GM19239 (cell line): ENCODE results near the gene PLXNC1.

Source experiments
- DNase-seq: peaks from one replicate; pipeline ENCODE4 v3.0.0; 2011; ENCODE audit warnings: low spot score; ENCODE audit not compliant: insufficient read length
- FAIRE-seq: peaks from 2 replicates; lab custom pipeline; 2011; peaks lifted over from hg19 to GRCh38; lab: Jason Lieb, UNC

The PLXNC1 gene

DNA sequence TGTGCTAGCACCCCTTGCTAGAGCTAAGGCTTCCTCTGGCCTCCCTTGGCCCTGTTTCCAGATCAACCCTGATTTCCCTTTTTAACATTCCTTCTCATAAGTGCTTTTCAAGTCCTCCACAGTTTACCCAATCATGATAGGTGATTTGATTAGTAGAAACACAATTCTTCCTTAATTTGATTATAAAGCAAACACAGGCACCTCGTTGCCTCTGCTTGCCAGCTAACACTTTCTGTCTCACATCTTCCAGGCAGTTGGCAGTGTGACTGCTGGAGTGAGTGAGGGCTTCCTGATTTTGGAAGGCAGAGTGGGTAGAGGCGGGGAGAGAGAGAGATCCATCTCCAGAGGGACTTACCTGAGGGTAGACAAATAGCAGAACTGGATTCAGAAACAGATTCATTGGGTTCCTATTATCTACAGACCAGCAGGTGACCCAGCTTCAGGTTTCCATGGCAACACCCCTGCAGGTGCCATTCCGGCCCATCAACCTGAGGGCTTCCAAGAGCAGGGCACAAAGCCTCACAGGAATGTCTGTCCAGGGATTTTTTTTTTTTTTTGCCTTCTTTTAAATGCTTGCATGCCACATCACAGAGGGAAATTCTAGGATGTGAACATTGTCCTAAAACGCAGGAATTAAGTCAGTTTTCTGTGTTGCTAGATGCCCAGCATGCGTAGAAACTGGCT, 77.7 kb downstream of the PLXNC1 start:
- FAIRE-seq: no peak
- no peak for DNase-seq

DNA sequence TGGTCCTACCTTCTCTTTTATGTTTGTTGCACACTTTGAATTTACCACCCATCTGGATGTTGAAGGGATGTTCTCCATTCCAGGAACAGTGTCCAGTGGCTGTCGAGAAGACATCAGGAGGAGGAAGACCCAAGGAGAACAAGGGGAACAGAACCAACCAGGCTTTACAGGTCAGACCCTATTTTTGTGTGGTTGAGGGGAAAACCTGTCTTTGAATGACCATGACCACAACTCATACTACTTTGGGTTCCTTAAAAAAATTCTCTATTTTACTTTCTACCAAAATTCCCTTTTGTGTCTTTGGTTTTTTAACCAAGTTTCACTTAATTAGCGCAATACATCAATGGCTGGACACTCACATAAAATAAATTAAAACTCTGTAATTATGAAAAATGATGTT, 78.7 kb downstream of the PLXNC1 start:
- DNase-seq: no peak
- peak; percentile 87 for FAIRE-seq

DNA sequence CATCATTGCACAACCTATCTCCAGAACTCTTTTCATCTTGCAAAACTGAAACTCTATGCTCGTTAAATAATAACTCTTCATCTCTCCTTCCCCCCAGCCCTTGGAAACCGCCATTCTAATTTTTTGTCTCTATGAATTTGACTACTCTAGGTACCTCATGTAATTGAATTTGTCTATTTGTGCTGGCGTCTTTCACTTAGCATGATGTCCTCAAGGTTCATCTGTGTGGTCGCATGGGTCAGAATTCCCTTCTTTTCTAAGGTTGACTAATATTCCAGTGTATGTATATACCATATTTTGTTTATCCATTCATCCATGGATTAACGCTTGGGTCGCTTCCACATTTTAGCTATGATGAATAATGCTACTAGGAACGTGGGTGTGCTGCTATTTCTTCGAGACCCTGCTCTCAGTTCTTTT, 80.1 kb downstream of the PLXNC1 start:
- peak; percentile 96 for FAIRE-seq
- DNase-seq: no peak

DNA sequence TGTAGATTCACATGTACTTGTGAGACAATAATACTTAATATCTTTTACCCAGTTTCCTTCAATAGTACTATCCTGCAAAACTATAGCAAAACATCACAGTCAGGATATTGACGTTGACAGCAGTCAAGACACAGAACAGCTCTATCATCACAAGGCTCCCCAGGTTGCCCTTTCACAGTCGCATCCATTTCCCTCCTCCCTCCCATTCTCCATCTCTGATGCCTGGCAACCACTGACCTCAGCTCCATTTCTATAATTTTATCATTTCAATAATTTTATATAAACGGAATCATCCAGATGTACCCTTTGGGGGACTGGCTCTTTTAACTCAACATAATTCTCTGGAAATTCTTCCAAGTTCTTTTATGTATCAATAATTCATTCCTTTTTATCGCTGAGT, 81.5 kb downstream of the PLXNC1 start:
- FAIRE-seq (peak; percentile 33), DNase-seq (no peak)

DNA sequence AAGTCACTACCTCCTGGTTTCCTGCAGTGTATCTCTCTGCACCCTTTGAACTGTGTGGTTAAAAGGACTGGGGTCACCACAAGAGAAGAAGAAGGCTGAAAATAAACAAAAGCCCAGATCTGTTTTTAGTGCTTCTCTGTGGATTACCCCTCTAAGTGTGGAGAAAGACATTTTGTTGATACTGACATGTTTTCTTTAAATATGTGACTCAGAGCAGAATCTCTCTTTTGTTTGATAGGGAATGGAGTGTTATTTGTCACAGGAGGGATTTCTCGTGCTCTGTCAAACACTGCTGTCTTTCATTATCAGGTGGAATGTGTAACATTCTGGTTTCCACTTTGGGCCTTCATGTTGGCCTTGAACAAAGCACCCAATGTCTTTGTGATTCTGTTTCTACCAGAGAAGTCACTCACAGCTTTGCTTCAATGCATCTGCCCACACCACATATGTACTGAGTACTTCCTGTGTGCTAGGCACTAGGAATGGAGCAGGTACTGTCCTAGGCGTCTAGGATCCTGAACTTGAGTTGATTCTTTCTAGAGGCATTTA, 82.1 kb downstream of the PLXNC1 start:
- DNase-seq (no peak), FAIRE-seq (peak; percentile 89)

DNA sequence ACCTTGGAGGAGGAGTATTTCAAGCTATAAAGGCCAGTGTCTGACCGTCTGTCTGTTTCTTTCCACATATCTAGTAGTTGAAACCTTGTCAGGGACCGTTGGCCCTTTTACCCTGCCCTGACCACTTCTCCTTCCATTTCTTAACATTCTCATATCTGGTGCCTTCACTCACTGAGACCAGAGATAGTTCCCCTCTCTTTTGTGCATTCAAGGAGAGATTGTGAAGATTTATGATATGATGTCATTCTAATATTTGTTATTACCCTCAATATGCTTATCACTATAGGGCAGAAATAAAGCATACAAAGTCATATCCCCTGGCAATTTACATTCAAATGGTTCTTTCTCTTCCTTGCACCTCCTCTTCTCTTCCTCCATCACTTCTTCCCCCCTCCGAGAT, 83.3 kb downstream of the PLXNC1 start:
- DNase-seq: no peak
- no peak for FAIRE-seq

DNA sequence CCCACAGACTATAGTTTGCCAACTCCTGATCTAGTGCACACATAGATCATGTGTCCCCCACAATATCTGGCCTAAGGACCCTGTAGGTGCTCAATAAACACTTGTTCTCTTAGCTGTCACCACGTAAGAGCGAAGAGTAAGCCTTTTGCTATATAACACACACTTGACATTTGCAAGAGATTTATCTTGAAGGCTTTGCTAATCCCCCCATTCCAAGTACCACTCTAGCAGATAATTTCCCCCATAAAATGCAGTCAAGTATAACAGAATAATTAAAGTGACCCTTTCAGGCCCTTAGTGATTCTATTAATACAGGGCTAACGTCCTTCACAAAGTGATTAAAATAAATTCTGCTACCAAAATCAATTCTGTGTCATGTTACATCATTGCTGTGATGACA, 87.5 kb downstream of the PLXNC1 start:
- no peak for DNase-seq
- FAIRE-seq: no peak

DNA sequence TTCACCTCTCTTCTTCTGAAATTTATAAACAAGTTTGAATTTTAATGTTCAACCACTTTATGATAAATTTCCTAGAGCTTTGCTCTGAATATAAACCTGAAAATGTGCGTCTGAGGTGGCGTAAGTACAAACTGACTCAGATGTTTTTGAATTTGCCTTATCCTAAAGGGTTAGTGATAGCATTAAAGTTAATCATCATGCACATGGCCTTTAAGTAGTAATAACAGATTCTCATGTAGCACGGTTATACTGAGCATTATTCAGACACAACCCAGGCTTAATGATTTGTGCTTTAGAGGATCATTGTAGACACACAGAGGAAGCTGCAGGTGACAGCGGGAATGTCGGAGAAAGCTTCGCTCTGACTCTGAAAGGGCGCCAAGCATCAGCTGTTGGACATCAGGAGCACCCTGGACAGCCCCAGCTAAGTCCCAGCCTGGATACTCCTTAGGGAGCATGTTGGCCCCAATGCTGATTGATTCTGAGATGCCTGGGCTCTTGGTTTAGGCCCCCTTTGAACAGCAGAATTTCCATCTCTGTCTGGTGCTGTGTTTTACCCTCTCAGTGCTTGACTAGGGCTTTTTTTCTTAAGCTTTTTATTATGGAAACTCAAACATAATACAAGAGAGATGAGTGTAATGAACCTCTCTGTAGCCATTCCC, 91.1 kb downstream of the PLXNC1 start:
- peak; percentile 47 for FAIRE-seq

DNA sequence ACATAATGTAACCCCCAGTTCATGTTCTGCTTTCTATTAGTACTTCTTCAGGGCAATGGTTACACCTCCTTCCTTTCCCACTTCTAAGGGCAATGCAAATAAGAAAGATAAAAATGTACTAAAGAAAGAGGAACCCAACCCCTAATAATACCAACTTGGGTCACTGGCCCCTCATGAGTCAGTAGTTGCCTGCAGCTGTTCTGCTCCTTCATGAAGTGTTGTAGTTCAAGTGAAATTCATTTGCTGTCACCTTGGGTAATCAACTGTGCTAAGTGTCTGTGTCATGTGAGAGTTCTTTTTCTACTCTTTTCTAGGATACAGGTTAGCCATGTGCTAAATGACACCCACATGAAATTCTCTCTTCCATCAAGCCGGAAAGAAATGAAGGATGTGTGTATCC, 91.8 kb downstream of the PLXNC1 start:
- no peak for DNase-seq
- FAIRE-seq: no peak

More for the DNA sequence above, 91.1 kb downstream of the PLXNC1 start:
- no peak for DNase-seq

DNA sequence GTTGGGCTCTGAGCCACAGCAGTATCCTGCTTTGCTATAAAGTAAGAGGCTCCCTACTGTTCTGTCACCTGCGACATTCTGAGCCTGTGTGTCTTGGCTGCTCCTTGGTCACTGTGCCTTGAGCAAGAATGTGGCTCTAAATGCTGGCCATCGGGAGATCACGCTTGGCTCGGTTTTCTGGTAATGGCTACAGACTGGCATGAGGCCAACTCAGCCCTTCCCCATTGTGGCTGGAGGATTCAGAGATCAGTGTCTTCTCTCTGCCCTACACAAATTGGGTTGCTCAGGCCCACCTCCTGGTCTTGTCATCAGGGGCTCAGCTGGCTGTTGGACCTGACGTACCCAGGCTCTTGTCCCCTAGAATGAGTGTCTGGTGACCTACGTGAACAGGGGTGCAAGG, 94.5 kb downstream of the PLXNC1 start:
- DNase-seq: no peak
- no peak for FAIRE-seq

DNA sequence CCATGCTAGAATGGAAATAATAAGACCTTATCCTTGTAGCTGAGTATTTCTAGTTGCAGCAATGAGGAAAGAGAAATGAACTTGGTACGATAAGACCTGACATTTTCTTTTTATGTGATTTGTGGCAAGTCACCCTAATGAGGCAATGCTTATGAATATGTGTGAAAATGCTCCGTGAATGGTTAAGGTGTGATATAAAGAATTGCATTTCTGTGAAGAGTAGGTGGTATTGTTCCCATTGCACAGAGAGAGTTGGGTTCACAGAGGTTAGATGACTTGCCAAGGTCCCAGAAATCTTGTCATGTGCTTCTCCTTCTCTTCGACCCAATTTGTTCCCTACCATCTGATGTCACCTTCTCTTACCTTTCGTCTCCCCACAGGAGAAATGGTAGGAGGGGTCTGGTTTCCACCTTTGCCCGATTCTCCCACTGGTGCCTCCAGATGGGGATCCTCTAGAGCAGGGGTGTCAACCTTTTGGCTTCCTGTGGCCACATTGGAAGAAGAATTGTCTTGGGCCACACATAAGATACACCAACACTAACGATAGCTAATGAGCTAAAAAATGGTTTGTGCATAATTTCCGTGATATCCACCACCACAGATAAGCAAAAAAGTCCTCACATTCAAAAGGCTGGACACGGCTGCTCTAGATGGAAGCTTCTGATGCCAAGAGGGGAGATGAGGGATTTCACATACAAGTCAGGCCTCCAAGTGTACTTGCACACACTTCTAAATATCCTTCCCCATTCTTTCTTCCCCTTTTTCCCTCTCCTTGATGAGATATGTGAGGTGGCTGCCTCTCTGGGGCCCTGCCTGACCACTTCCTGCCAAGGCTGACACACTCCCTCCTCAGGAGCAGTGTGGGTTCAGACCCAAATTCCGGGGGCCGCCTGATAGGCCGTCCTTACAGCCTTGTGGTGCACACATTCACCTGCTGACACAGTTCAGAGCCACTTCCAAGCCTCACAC, 96.1 kb downstream of the PLXNC1 start:
- DNase-seq (peak; percentile 46), FAIRE-seq (peak; percentile 96)

DNA sequence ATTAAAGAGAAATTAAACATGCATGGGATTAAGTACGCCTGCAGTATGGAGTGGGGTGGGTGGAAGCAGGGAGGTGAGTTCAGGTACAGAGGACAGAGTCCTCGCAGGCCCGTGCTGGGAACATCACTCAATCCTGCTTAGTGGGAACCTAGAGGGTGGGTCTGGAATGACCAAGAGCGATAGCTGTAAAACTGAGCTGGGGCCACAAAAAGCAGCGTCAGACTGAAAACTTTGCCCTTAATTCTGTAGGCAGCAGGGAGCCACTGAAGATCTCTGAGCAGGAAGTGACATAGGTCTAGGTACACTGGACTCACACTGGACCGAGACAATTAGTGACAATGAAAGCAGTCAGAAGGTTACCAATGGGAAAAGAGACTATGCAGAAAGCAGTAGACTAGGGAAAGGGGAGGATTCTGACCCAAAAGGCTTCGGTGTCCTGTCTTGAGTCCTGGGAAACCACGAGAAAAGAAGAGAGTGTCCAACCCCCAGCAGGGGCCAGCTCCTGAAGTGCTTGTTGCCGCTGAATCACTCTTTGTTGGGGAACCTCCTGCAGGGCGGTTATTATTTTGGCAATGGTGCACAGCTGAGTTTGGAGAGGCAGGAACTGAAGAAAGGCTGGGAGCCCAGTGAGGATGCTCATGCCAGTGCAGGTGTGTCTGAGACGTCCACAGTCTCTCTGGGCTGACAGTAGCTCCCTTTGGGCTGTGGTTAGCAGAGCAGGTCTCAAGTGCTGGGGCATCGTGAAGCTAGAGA, 97.4 kb downstream of the PLXNC1 start:
- no peak for FAIRE-seq

DNA sequence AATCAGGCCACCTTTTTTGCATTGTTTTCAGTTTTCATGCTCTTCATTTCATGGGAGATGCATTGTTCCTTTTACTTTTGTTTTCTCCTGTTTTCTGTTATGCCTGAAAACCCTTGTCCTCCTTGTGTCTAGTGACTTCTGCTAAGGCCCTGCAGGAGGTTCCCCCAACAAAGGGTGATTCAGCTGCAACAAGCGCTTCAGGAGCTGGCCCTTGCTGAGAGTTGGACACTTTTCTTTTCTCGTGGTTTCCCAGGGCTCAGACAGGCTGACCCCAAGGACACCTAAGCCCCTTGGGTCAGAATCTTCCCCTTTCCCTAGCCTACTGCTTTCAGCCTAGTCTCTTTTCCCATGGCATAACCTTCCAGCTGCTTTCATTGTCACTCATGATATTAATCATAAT, 98.9 kb downstream of the PLXNC1 start:
- DNase-seq (no peak), FAIRE-seq (no peak)

More for the DNA sequence above, 97.4 kb downstream of the PLXNC1 start:
- no peak for DNase-seq

DNA sequence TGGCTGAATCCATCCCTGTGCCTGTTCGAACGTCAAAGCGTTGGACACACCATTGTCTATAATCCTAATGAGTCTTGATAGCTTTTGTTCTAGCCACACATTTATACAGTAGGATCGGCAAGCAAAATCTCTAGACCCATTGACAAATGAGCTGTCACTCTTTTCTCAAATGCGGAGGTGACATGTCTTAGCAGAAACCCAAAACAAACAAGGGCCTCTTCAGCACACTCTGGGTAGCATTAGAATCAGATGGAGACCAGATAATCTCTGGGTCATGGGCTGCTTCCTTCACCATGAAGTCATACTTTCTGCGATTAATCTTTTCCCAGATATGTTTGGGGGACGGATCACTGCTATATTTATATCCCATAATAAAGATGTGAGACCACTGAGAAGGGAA, 100.2 kb downstream of the PLXNC1 start:
- no peak for FAIRE-seq

DNA sequence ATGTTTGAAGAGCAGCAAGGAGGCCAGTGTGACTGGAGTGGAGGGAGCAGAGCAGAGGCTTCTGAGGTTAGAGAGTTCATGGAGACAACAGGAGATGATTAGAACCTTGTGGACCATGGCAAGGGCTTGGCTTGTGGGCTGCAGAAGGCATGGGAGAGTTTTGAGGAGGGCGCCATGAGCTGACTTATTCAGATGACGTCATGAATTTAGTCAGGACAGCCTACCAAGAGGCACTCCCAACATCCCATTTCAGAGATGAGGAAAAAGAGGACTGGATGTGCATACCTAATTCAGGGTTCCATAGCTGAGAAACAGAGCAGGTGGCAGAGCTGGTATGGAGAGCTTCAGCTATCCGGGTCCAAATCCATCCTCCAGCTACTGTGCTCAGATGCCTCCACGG, 101.8 kb downstream of the PLXNC1 start:
- FAIRE-seq (no peak), DNase-seq (no peak)

More for the DNA sequence above, 100.2 kb downstream of the PLXNC1 start:
- no peak for DNase-seq

DNA sequence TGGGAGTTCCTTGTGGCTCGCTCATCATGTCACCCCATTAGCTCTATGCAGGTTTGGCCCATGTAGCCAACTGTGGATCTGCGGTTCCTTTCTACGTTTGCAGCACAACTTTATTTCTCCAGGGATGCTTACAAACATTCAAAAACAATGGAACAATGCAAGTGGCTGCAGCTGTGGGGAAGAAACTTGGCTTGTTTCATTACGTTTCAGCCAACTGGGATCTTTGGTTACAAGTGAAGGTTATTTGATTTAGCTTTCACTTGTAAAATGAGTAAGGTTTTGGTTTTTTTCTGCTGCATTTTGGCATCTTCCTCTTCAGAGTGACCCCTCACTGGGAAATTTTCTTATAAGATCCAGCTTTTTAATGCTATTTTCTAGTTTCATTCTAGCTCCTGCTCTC, 105.9 kb downstream of the PLXNC1 start:
- peak; percentile 51 for FAIRE-seq

DNA sequence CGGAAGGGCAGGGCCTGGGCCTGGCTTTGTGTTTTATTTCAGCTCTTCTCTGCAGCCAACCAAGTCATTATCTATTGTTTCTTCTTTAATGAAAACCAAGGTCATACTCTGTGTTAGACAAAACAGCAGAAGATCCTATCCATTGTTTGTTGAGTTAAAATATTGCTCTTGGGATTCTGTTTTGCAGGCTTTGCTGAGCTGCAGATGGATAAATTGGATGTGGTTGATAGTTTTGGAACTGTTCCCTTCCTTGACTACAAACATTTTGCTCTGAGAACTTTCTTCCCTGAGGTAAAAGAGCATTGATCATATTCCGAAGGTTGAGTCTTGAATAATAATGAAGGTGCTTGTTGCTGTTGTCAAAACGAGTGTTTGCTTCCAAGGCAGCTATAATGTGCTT, 106.6 kb downstream of the PLXNC1 start:
- no peak for FAIRE-seq

More for the DNA sequence above, 105.9 kb downstream of the PLXNC1 start:
- DNase-seq: no peak

DNA sequence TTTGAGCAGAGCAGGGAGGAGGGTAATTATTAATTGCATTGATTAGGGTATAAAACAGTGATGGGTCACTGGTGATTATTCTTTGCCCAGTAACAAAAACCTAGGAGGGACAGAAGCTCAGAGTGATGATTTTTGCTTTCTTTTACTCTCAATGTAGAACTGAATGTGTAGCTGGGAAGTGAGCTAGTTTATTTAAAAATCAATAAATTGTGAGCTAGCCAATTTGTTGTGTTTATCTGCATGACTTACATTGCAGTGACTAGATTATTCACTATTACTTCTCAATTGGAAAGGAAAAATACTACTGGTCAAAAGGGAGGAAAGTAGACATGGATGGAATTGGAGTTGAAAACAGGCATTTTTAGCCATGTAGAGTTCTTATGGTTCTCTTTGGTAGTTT, 107.1 kb downstream of the PLXNC1 start:
- FAIRE-seq (no peak), DNase-seq (no peak)

More for the DNA sequence above, 106.6 kb downstream of the PLXNC1 start:
- DNase-seq: no peak

DNA sequence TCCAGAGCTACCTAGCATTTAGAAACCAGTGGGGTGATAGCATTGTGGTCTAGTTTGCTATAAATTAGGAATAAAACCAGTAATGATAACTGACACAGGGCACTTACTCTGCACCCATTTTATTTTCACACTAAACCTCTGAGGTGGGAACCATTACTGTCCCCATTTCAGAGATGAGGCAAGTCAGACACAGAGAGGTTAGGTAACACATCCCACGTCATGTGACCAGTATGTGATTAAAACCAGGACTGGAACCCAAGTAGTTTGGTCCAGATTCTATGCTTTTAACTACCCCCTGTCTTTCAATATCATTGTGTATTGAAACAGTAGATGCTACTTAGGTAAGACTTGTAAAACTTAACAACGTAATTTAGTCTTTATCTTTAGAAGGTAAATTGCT, 110.2 kb downstream of the PLXNC1 start:
- DNase-seq: no peak
- FAIRE-seq: peak; percentile 95

DNA sequence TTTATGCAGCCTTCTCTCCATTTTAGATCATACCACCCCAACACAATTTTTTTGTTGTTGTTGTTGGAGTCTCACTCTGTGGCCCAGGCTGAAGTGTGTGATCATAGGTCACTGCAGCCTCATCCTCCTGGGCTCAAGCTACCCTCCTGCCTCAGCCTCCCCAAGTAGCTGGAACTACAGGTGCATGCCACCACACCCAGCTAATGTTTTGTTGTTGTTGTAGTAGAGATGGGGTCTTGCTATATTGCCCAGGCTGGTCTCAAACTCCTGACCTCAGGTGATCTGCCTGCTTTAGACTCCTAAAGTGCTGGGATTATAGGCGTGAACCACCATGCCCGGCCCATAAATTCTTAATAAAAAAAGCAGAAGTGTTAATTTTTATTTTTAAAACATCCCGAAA, 111.6 kb downstream of the PLXNC1 start:
- no peak for DNase-seq
- no peak for FAIRE-seq
